ENCODE data around the gene SOX21.
A peak's percentile ranks its signal among the peaks of the same experiment; 100 is the strongest.
"Not testable (repeated sequence)": the region's sequence is repeated elsewhere in the genome, so short reads cannot be mapped to it uniquely, and the experiment has no call there.

SOX21 gene

DNA sequence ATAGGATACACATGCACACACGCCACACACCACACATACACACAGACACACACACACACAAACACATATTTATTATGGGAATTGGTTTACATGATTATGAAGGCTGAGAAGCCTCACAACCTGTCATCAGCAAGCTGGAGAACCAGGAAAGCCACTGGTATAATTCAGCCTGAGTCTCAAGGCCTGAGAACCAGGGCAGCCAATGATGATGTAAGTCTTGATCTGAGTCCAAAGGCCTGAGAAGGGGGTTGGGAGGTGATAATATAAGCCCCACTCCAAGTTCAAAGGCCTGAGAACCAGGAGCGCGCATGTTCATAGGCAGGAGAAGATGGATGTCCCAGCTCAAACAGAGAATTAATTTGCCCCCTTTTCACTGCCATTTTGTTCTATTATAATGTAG is 18.7 kb upstream of the SOX21 start:
- H3K4me3 ChIP-seq (ENCODE audit: low read length), result no peak overlapping the region
- DNase-seq (ENCODE audit: low read depth), result no peak
- TF ChIP-seq, protein P1, sequence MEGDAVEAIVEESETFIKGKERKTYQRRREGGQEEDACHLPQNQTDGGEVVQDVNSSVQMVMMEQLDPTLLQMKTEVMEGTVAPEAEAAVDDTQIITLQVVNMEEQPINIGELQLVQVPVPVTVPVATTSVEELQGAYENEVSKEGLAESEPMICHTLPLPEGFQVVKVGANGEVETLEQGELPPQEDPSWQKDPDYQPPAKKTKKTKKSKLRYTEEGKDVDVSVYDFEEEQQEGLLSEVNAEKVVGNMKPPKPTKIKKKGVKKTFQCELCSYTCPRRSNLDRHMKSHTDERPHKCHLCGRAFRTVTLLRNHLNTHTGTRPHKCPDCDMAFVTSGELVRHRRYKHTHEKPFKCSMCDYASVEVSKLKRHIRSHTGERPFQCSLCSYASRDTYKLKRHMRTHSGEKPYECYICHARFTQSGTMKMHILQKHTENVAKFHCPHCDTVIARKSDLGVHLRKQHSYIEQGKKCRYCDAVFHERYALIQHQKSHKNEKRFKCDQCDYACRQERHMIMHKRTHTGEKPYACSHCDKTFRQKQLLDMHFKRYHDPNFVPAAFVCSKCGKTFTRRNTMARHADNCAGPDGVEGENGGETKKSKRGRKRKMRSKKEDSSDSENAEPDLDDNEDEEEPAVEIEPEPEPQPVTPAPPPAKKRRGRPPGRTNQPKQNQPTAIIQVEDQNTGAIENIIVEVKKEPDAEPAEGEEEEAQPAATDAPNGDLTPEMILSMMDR (conservative IDR thresholded peaks at IDR 0.05; ENCODE audit: low read depth, low read length), result no peak

DNA sequence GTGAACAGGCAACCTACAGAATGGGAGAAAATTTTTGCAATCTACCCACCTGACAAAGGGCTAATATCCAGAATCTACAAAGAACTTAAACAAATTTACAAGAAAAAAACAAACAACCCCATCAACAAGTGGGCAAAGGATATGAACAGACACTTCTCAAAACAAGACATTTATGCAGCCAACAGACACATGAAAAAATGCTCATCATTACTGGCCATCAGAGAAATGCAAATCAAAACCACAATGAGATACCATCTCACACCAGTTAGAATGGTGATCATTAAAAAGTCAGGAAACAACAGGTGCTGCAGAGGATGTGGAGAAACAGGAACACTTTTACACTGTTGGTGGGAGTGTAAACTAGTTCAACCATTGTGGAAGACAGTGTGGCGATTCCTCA is 17.6 kb upstream of the SOX21 start:
- not testable (repeated sequence) for DNase-seq (ENCODE audit: low read depth); H3K4me3 ChIP-seq (ENCODE audit: low read length)

DNA sequence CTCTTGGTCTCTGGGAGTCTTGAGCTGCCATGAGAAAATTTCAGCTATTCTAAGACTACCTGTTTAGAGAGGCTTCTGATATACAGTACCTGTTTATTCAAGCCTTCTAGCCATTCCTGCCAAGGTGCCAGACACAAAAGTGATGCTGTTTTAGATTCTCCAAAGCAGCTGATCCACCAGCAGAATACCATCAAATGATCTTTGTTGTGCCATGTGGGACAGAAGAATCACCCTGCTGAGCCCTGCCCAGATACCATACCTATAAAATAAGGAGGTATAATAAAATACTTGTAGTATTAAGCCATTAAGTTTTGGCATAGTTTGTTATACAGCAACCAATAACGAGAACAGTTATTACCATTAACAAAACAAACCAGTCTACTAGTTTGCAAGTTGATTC is 14.1 kb upstream of the SOX21 start:
- H3K4me3 ChIP-seq (ENCODE audit: low read length), result no peak overlapping the region
- TF ChIP-seq, protein P1 (conservative IDR thresholded peaks at IDR 0.05; ENCODE audit: low read depth, low read length), result no peak
- DNase-seq (ENCODE audit: low read depth), result no peak

DNA sequence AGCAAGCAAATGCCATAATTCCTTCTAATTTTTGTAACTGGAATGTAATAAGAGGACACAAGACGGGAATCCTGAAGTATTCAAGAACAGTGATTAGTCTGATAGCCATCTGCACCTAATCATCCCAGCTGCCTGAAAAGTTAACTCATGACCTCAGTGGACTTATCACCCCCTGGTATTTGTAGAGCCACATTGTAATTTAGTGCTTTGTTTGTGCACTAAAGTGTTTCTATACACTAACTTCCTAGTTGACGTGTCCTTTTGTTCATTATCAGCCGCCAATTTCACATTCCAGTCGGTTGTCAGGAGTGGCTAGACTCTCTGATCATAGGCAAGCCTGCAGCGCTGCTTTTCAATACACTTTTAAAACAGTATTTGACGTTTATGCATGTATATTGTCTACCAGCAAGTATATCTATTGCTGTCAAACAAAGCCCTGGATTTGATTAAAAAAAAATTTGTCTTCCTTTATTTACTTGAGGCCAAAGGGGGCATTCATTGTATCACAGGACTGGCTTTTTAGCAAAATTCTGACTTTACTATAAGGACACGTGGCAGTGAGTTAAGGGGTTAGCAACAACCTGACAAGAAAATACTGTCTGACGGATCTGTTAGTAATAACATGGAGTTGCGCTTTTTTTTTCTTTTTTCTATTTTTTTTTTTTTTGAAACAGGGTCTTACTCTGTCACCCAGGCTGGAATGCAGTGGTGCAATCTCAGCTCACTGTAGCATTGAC is 10.4 kb upstream of the SOX21 start:
- no peak overlapping the region for H3K4me3 ChIP-seq (ENCODE audit: low read length)
- TF ChIP-seq, protein P1 (conservative IDR thresholded peaks at IDR 0.05; ENCODE audit: low read depth, low read length), result no peak
- no peak for DNase-seq (ENCODE audit: low read depth)

DNA sequence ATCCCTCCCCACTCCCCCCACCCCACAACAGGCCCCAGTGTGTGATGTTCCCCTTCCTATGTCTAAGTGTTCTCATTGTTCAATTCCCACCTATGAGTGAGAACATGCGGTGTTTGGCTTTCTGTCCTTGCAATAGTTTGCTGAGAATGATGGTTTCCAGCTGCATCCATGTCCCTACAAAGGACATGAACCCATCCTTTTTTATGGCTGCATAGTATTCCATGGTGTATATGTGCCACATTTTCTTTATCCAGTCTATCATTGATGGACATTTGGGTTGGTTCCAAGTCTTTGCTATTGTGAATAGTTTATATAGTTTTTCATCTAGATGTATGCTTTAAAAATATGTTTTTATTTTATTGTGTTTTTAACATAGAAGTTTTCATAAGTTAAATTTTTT is 6.4 kb upstream of the SOX21 start:
- H3K4me3 ChIP-seq (ENCODE audit: low read length); DNase-seq (ENCODE audit: low read depth): not testable (repeated sequence)

DNA sequence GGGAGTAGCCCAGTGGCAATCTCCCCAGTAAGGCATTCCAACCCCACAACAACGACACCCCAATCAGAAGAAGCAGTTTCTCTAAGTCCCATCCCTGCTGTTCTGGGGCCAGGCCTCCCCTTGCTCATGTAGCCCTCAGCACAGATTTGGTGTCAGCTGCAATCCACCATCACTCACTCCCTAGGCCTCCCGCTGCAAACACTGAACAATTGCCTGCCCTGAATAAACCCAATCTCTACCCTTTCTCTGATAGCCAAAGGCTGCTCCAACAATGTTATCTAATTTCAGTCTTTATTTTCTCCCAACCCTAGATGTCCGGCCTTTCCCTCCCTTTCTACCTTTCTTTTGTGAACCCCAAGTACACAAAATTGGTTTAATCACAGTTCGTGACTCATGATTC is 5.6 kb upstream of the SOX21 start:
- DNase-seq (ENCODE audit: low read depth), result no peak
- TF ChIP-seq, protein P1 (conservative IDR thresholded peaks at IDR 0.05; ENCODE audit: low read depth, low read length), result no peak
- H3K4me3 ChIP-seq (ENCODE audit: low read length), result no peak overlapping the region

DNA sequence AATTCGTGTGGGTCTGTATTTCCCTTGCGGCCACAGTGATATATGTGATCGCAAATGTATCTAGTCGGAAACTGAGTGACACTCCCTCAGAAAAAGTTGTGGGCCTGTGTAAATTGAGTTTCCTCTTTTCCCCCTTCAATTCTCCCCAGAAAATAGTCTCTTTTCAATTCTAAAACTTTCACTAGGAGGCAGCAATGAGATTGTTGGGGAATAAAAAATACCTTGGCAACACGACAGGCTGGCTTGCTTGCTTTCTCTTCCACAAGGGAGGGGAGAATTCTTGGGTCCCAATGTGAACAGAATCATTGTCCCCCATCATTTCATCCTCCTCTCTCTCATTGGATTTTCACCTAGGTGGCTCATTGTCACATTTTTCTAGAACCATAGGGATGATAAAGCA is 3.7 kb upstream of the SOX21 start:
- no peak overlapping the region for H3K4me3 ChIP-seq (ENCODE audit: low read length)
- DNase-seq (ENCODE audit: low read depth), result no peak
- TF ChIP-seq, protein P1 (conservative IDR thresholded peaks at IDR 0.05; ENCODE audit: low read depth, low read length), result peak; percentile 53

DNA sequence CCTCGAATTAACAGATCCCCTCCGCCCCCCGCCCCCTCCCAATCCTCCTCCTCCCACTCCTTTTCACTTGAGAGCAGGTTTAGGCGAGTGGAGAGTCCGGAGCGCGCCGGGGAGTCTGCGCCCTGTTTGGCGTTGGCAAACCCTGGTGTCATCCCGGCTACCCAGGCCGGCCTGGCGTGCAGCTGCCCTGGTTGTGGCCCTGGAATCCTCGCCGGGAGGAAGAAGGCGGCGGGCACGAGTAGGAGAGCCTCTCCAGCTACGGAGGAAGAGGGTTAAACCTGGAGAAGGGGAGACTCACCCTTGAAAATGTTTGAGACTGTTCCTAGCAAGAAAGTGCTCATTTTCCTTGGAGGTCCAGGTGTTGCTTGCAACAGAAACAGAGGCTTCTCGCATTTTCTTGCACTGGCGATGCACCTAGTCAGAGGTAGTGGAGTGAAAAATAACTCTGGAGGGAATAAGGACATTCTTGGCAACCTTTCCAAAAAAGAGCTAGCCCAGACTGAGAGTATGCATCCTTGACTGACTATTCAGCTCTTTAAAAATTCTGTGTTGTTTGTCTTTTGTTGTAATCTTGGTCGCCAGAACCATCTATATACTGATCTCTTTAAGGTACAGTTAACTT is 1.3 kb upstream of the SOX21 start:
- TF ChIP-seq, protein P1 (conservative IDR thresholded peaks at IDR 0.05; ENCODE audit: low read depth, low read length), result no peak
- H3K4me3 ChIP-seq (ENCODE audit: low read length), result no peak overlapping the region
- no peak for DNase-seq (ENCODE audit: low read depth)
